ENCODE data around the gene GABRB1. TPM values are rescaled to one million over a fixed set of nuclear protein-coding genes. Genes with fewer than 3 reads are reported as not detected.

Gene GABRB1
- total RNA-seq, 2 donors from 2014 or later = not detected

- H3K36me3 Mint-ChIP-seq = no peaks in the 10 kb centered on the region
- H3K4me1 Mint-ChIP-seq (ENCODE audit: low read depth in 2 of 2) = no peaks in the 10 kb centered on the region
- H3K27me3 Mint-ChIP-seq = no peaks in the 10 kb centered on the region
Measured at GRCh38 chr4:47434931-47435330, 403.6 kb downstream of the GABRB1 start.

GRCh38 chr4:47442980-47443379 lies 411.6 kb downstream of the GABRB1 start:
- Mint-ChIP-seq H3K27me3 (no peaks in the 10 kb centered on the region), H3K27ac (no peak overlapping the region), H3K4me1 (ENCODE audit: low read depth in 2 of 2) (peaks cover 4 to 5% of the 10 kb centered on the region in 2 donors), H3K4me3 (no peak overlapping the region), H3K9me3 (no peaks in the 10 kb centered on the region), H3K36me3 (no peaks in the 10 kb centered on the region)
- DNase-seq (ENCODE audit: low spot score) = no peak
- ATAC-seq = no peak

More at GRCh38 chr4:47434931-47435330, 403.6 kb downstream of the GABRB1 start:
- DNase-seq (ENCODE audit: low spot score) (no peak), ATAC-seq (no peak)
- Mint-ChIP-seq H3K27ac (no peak overlapping the region), H3K9me3 (no peaks in the 10 kb centered on the region), H3K4me3 (no peak overlapping the region)

- Mint-ChIP-seq H3K36me3 (no peaks in the 10 kb centered on the region), H3K9me3 (no peaks in the 10 kb centered on the region), H3K4me1 (ENCODE audit: low read depth in 2 of 2) (peaks cover 4 to 5% of the 10 kb centered on the region in 2 donors), H3K27ac (peak overlapping the region in 1 of 2 donors; percentile 26), H3K4me3 (no peak overlapping the region), H3K27me3 (no peaks in the 10 kb centered on the region)
- no peak for DNase-seq (ENCODE audit: low spot score)
- ATAC-seq = no peak
Measured at GRCh38 chr4:47444031-47444430, 412.7 kb downstream of the GABRB1 start.

GRCh38 chr4:47451657-47452056 lies 420.3 kb downstream of the GABRB1 start:
- no peak overlapping the region for H3K27ac Mint-ChIP-seq
- H3K4me1 Mint-ChIP-seq (ENCODE audit: low read depth in 2 of 2) = peaks cover 0 to 2% of the 10 kb centered on the region in 2 donors
- no peak for DNase-seq (ENCODE audit: low spot score)
- no peak overlapping the region for H3K4me3 Mint-ChIP-seq
- peaks cover 13% of the 10 kb centered on the region for H3K36me3 Mint-ChIP-seq
- no peaks in the 10 kb centered on the region for H3K9me3 Mint-ChIP-seq
- no peaks in the 10 kb centered on the region for H3K27me3 Mint-ChIP-seq
- no peak for ATAC-seq

- peaks cover 12 to 29% of the 10 kb centered on the region in 2 donors for H3K4me1 Mint-ChIP-seq (ENCODE audit: low read depth in 2 of 2)
Measured at GRCh38 chr4:47462799-47463234, 431.4 kb downstream of the GABRB1 start.

GRCh38 chr4:47463235-47463956 lies 432.0 kb downstream of the GABRB1 start, which contains the start of gene COMMD8:
COMMD8 (minus strand) TSS chr4:47463702; CDS start chr4:47463651, 51 bp downstream.
- Mint-ChIP-seq H3K4me1 (ENCODE audit: low read depth in 2 of 2) (peaks cover 12 to 29% of the 10 kb centered on the region in 2 donors), H3K9me3 (no peaks in the 10 kb centered on the region), H3K36me3 (peaks cover 1% of the 10 kb centered on the region), H3K27me3 (no peaks in the 10 kb centered on the region), H3K27ac (peak within 1 kb of the TSS; percentile 43 to 45), H3K4me3 (peak within 1 kb of the TSS; percentile 85)
- ATAC-seq = peak; percentile 99
- DNase-seq (ENCODE audit: low spot score) = peak; percentile 98

More at GRCh38 chr4:47462799-47463234, 431.4 kb downstream of the GABRB1 start:
- no peaks in the 10 kb centered on the region for H3K27me3 Mint-ChIP-seq
- no peak for ATAC-seq
- H3K4me3 Mint-ChIP-seq = peak overlapping the region; percentile 85
- H3K36me3 Mint-ChIP-seq = peaks cover 5% of the 10 kb centered on the region
- H3K27ac Mint-ChIP-seq = peak overlapping the region; percentile 43 to 45
- DNase-seq (ENCODE audit: low spot score) = no peak
- no peaks in the 10 kb centered on the region for H3K9me3 Mint-ChIP-seq

GRCh38 chr4:47465004-47465403 lies 433.6 kb downstream of the GABRB1 start:
- no peaks in the 10 kb centered on the region for H3K36me3 Mint-ChIP-seq
- peaks cover 12 to 29% of the 10 kb centered on the region in 2 donors for H3K4me1 Mint-ChIP-seq (ENCODE audit: low read depth in 2 of 2)
- H3K4me3 Mint-ChIP-seq = no peak overlapping the region
- ATAC-seq (no peak), DNase-seq (ENCODE audit: low spot score) (no peak)
- H3K27ac Mint-ChIP-seq = no peak overlapping the region
- H3K27me3 Mint-ChIP-seq = peaks cover 0 to 2% of the 10 kb centered on the region in 2 donors
- no peaks in the 10 kb centered on the region for H3K9me3 Mint-ChIP-seq

- no peaks in the 10 kb centered on the region for H3K36me3 Mint-ChIP-seq
- peaks cover 12 to 24% of the 10 kb centered on the region in 2 donors for H3K4me1 Mint-ChIP-seq (ENCODE audit: low read depth in 2 of 2)
- peaks cover 0 to 2% of the 10 kb centered on the region in 2 donors for H3K27me3 Mint-ChIP-seq
- ATAC-seq (no peak), DNase-seq (ENCODE audit: low spot score) (no peak)
- no peak overlapping the region for H3K4me3 Mint-ChIP-seq
- H3K9me3 Mint-ChIP-seq = no peaks in the 10 kb centered on the region
- H3K27ac Mint-ChIP-seq = no peak overlapping the region
Measured at GRCh38 chr4:47466056-47466785, 434.9 kb downstream of the GABRB1 start.

GRCh38 chr4:47468706-47469365 lies 437.5 kb downstream of the GABRB1 start:
- Mint-ChIP-seq H3K27ac (no peak overlapping the region), H3K4me1 (ENCODE audit: low read depth in 2 of 2) (peaks cover 1 to 2% of the 10 kb centered on the region in 2 donors)
- no peak for DNase-seq (ENCODE audit: low spot score)

GRCh38 chr4:47469951-47470350 lies 438.6 kb downstream of the GABRB1 start:
- no peaks in the 10 kb centered on the region for H3K4me1 Mint-ChIP-seq (ENCODE audit: low read depth in 2 of 2)
- peaks cover 0 to 7% of the 10 kb centered on the region in 2 donors for H3K27me3 Mint-ChIP-seq
- no peaks in the 10 kb centered on the region for H3K9me3 Mint-ChIP-seq
- no peak overlapping the region for H3K4me3 Mint-ChIP-seq
- no peak overlapping the region for H3K27ac Mint-ChIP-seq
- DNase-seq (ENCODE audit: low spot score) (no peak), ATAC-seq (no peak)
- no peaks in the 10 kb centered on the region for H3K36me3 Mint-ChIP-seq

More at GRCh38 chr4:47468706-47469365, 437.5 kb downstream of the GABRB1 start:
- Mint-ChIP-seq H3K36me3 (no peaks in the 10 kb centered on the region), H3K27me3 (peaks cover 0 to 7% of the 10 kb centered on the region in 2 donors), H3K9me3 (no peaks in the 10 kb centered on the region), H3K4me3 (no peak overlapping the region)
- ATAC-seq = no peak

- no peak for DNase-seq (ENCODE audit: low spot score)
- Mint-ChIP-seq H3K36me3 (no peaks in the 10 kb centered on the region), H3K27ac (peak overlapping the region in 1 of 2 donors; percentile 16), H3K27me3 (peaks cover 0 to 7% of the 10 kb centered on the region in 2 donors), H3K9me3 (no peaks in the 10 kb centered on the region), H3K4me1 (ENCODE audit: low read depth in 2 of 2) (no peaks in the 10 kb centered on the region), H3K4me3 (no peak overlapping the region)
- ATAC-seq = no peak
Measured at GRCh38 chr4:47471064-47471463, 439.7 kb downstream of the GABRB1 start.

GRCh38 chr4:47471591-47471990 lies 440.2 kb downstream of the GABRB1 start:
- Mint-ChIP-seq H3K4me3 (no peak overlapping the region), H3K27me3 (peaks cover 0 to 7% of the 10 kb centered on the region in 2 donors), H3K9me3 (no peaks in the 10 kb centered on the region), H3K27ac (peak overlapping the region in 1 of 2 donors; percentile 16), H3K4me1 (ENCODE audit: low read depth in 2 of 2) (no peaks in the 10 kb centered on the region), H3K36me3 (no peaks in the 10 kb centered on the region)
- ATAC-seq (no peak), DNase-seq (ENCODE audit: low spot score) (no peak)

GRCh38 chr4:47473141-47473750 lies 441.9 kb downstream of the GABRB1 start:
- Mint-ChIP-seq H3K4me3 (no peak overlapping the region), H3K36me3 (no peaks in the 10 kb centered on the region), H3K27me3 (peaks cover 0 to 7% of the 10 kb centered on the region in 2 donors), H3K4me1 (ENCODE audit: low read depth in 2 of 2) (no peaks in the 10 kb centered on the region), H3K27ac (peak overlapping the region in 1 of 2 donors; percentile 40), H3K9me3 (no peaks in the 10 kb centered on the region)
- DNase-seq (ENCODE audit: low spot score) (no peak), ATAC-seq (no peak)

Measured in natural killer cell treated with Interleukin-12 subunit alpha and Interleukin-12 subunit beta and Interleukin-15 and Interleukin-18, amount 100 ng/mL, for 72 hours (primary cell).